H1 (cell line): ENCODE measurements around the gene MYL9. TPM values are rescaled to one million over a fixed set of nuclear protein-coding genes. Genes with fewer than 3 reads are reported as not detected.

Experiments
- CTCF ChIA-PET: fragments of 300-600 bp; sonication (Branson Sonifier 250); formaldehyde crosslinking; loops from one replicate; lab custom pipeline; 2021; ENCODE audit not compliant: partially characterized antibody; lab: Charles Lee
- POLR2A ChIA-PET: fragments of 300-600 bp; sonication (Branson Sonifier 250); formaldehyde crosslinking; loops from one replicate; lab custom pipeline; 2021; ENCODE audit warnings: inconsistent platforms; ENCODE audit not compliant: partially characterized antibody; lab: Charles Lee
- DNase-seq, 2 experiments: peaks; one replicate each; pipeline versions ENCODE4 v3.0.0 to v3.0.0-alpha.2; 2010 to 2022; ENCODE audit warnings: low spot score in 2 of 2, low read depth in 1 of 2, mixed read lengths in 1 of 2
- FAIRE-seq: peaks from 2 replicates; lab custom pipeline; 2011; peaks lifted over from hg19 to GRCh38; lab: Jason Lieb, UNC
- H2AFZ ChIP-seq: 2 replicates; pipeline ENCODE4 v1.8.1; 2012; ENCODE audit warnings: low read length, inconsistent platforms
- H2AK5ac ChIP-seq: 2 replicates; pipeline ENCODE4 v1.6.1; 2013; ENCODE audit warnings: low read depth, low read length
- H2BK120ac ChIP-seq: replicated peaks from 2 replicates; pipeline ENCODE3; 2013; ENCODE audit warnings: low read depth, low read length, inconsistent platforms
- H2BK12ac ChIP-seq: 2 replicates; pipeline ENCODE4 v1.6.1; 2013; ENCODE audit warnings: low read depth, low read length
- H2BK15ac ChIP-seq: 2 replicates; pipeline ENCODE4 v1.6.1; 2013; ENCODE audit warnings: low read length
- H2BK20ac ChIP-seq: 2 replicates; pipeline ENCODE4 v1.6.1; 2013; ENCODE audit warnings: low read length
- H2BK5ac ChIP-seq: 2 replicates; pipeline ENCODE4 v1.6.1; 2013; ENCODE audit warnings: low read depth, low read length
- H3K14ac ChIP-seq: 2 replicates; pipeline ENCODE4 v1.6.1; 2013; ENCODE audit warnings: inconsistent platforms; ENCODE audit not compliant: insufficient read length
- H3K18ac ChIP-seq: 2 replicates; pipeline ENCODE4 v1.6.1; 2013; ENCODE audit warnings: low read length; ENCODE audit errors: extremely low read depth
- H3K23ac ChIP-seq: 2 replicates; pipeline ENCODE4 v1.6.1; 2013; ENCODE audit warnings: inconsistent platforms; ENCODE audit not compliant: insufficient read length
- H3K23me2 ChIP-seq: 2 replicates; pipeline ENCODE4 v1.6.1; 2013; ENCODE audit warnings: low read depth, low read length
- H3K27ac ChIP-seq: 2 replicates; pipeline ENCODE4 v1.6.1; 2011; ENCODE audit warnings: low read depth, low read length, inconsistent platforms
- H3K27me3 ChIP-seq, 4 experiments: replicated peaks in 1 of 4; 1 replicate in 1 of 4; 2 replicates in 3 of 4; pipeline versions ENCODE4 v1.6.1 to v1.8.1; 2011 to 2013; ENCODE audit warnings: low read length in 3 of 4, mild to moderate bottlenecking in 3 of 4, inconsistent platforms in 2 of 4, mixed read lengths in 2 of 4, moderate library complexity in 1 of 4; ENCODE audit not compliant: control insufficient read depth in 3 of 4, insufficient read depth in 3 of 4; ENCODE audit errors: extremely low read depth in 1 of 4
- H3K36me3 ChIP-seq, 4 experiments: 2 replicates each; pipeline versions ENCODE4 v1.6.1 to v1.8.1; 2011 to 2013; ENCODE audit warnings: mild to moderate bottlenecking in 4 of 4, low read length in 3 of 4, moderate library complexity in 2 of 4, control low read depth in 1 of 4, inconsistent platforms in 1 of 4; ENCODE audit not compliant: insufficient read depth in 4 of 4, control insufficient read depth in 2 of 4
- H3K4ac ChIP-seq: replicated peaks from 2 replicates; pipeline ENCODE3; 2013; ENCODE audit warnings: low read length, low read depth, mixed read lengths, inconsistent platforms; ENCODE audit not compliant: insufficient read length
- H3K4me1 ChIP-seq, 4 experiments: replicated peaks in 1 of 4; 1 replicate in 1 of 4; 2 replicates in 3 of 4; pipeline versions ENCODE4 v1.6.1 to v1.8.1; 2011 to 2013; ENCODE audit warnings: low read length in 3 of 4, inconsistent platforms in 2 of 4, mixed read lengths in 1 of 4; ENCODE audit not compliant: insufficient read depth in 4 of 4, control insufficient read depth in 3 of 4
- H3K4me2 ChIP-seq, 2 experiments: 2 replicates each; pipeline versions ENCODE4 v1.6.1 to v1.8.1; 2011 to 2013; ENCODE audit warnings: low read depth in 2 of 2, low read length in 2 of 2, control low read depth in 1 of 2, inconsistent platforms in 1 of 2, mild to moderate bottlenecking in 1 of 2; ENCODE audit not compliant: insufficient read depth in 1 of 2
- H3K4me3 ChIP-seq, 4 experiments: fragments of 200-600, 300-600 bp in 1 of 4; sonication (generic), shearing (Covaris generic), sonication (Bioruptor Twin) in 1 of 4; 2 replicates each; pipeline versions ENCODE4 v1.5.1 to v1.8.1; 2011 to 2016; ENCODE audit warnings: low read length in 4 of 4, low read depth in 3 of 4, control low read depth in 2 of 4, inconsistent platforms in 2 of 4, mild to moderate bottlenecking in 2 of 4, mixed read lengths in 1 of 4, moderate library complexity in 1 of 4; ENCODE audit not compliant: insufficient read depth in 2 of 4; ENCODE audit errors: extremely low read depth in 1 of 4
- H3K56ac ChIP-seq: replicated peaks from 2 replicates; pipeline ENCODE3; 2013; ENCODE audit warnings: low read depth, mild to moderate bottlenecking, mixed read lengths, low read length, inconsistent platforms; ENCODE audit not compliant: insufficient read length
- H3K79me1 ChIP-seq: 2 replicates; pipeline ENCODE4 v1.6.1; 2013; ENCODE audit warnings: low read depth, low read length, control low read depth
- H3K79me2 ChIP-seq, 2 experiments: 2 replicates each; pipeline versions ENCODE4 v1.6.1 to v1.8.1; 2012 to 2013; ENCODE audit warnings: low read length in 2 of 2, mild to moderate bottlenecking in 2 of 2, inconsistent platforms in 1 of 2; ENCODE audit not compliant: insufficient read depth in 2 of 2, control insufficient read depth in 1 of 2
- H3K9ac ChIP-seq, 4 experiments: replicated peaks in 1 of 4; 1 replicate in 1 of 4; 2 replicates in 3 of 4; pipeline versions ENCODE4 v1.6.1 to v1.8.1; 2011 to 2013; ENCODE audit warnings: low read depth in 3 of 4, low read length in 3 of 4, control low read depth in 2 of 4, mild to moderate bottlenecking in 2 of 4, moderate library complexity in 2 of 4, inconsistent platforms in 1 of 4; ENCODE audit errors: extremely low read depth in 1 of 4
- H3K9me3 ChIP-seq, 2 experiments: 2 replicates each; pipeline versions ENCODE4 v1.6.1 to v1.8.1; 2012 to 2013; ENCODE audit warnings: mild to moderate bottlenecking in 2 of 2, moderate library complexity in 2 of 2, control low read depth in 1 of 2, inconsistent platforms in 1 of 2, low read depth in 1 of 2, low read length in 1 of 2, mixed read lengths in 1 of 2; ENCODE audit not compliant: insufficient read depth in 2 of 2
- H4K20me1 ChIP-seq, 2 experiments: replicated peaks in 1 of 2; 2 replicates each; pipeline versions ENCODE3 to v1.8.1; 2011 to 2013; ENCODE audit warnings: inconsistent platforms in 2 of 2, low read length in 2 of 2, mild to moderate bottlenecking in 1 of 2; ENCODE audit not compliant: insufficient read depth in 2 of 2, control insufficient read depth in 1 of 2
- H4K5ac ChIP-seq: 2 replicates; pipeline ENCODE4 v1.6.1; 2013; ENCODE audit warnings: low read length, low read depth, mixed read lengths, inconsistent platforms; ENCODE audit not compliant: insufficient read length
- H4K8ac ChIP-seq: 2 replicates; pipeline ENCODE4 v1.8.0; 2013; ENCODE audit warnings: mild to moderate bottlenecking, moderate library complexity, low read length, inconsistent platforms; ENCODE audit not compliant: insufficient read depth; ENCODE audit errors: extremely low read depth
- H4K91ac ChIP-seq: replicated peaks from 2 replicates; pipeline ENCODE3; 2013; ENCODE audit warnings: low read length, mixed read lengths, inconsistent platforms; ENCODE audit not compliant: insufficient read length
- BRCA1 ChIP-seq: IDR thresholded peaks from 2 replicates; pipeline ENCODE4 v1.6.1; 2012; ENCODE audit warnings: low read depth, low read length, improper control_type of control experiment
- CHD1 ChIP-seq: IDR thresholded peaks from 2 replicates; pipeline ENCODE4 v1.6.1; 2012; ENCODE audit warnings: low read depth, low read length, improper control_type of control experiment
- EP300 ChIP-seq, 2 experiments: IDR thresholded peaks; 1 replicate in 1 of 2; 2 replicates in 1 of 2; pipeline ENCODE4 v1.6.1; 2011 to 2012; ENCODE audit warnings: low read depth in 2 of 2, low read length in 2 of 2, mild to moderate bottlenecking in 2 of 2, borderline replicate concordance in 1 of 2, inconsistent platforms in 1 of 2, moderate library complexity in 1 of 2
- KDM1A ChIP-seq: fragments of 200-600, 300-600 bp; sonication (generic); IDR thresholded peaks from 2 replicates; pipeline ENCODE4 v1.7.1; 2016; ENCODE audit warnings: mild to moderate bottlenecking, low read length, borderline replicate concordance
- RFX5 ChIP-seq: IDR thresholded peaks from 2 replicates; pipeline ENCODE4 v1.6.1; 2011; ENCODE audit warnings: low read depth, low read length, improper control_type of control experiment, borderline replicate concordance
- SIN3A ChIP-seq, 2 experiments: IDR thresholded peaks in 1 of 2; conservative IDR thresholded peaks in 1 of 2; 2 replicates each; pipeline ENCODE4 v1.6.1; 2011 to 2012; ENCODE audit warnings: low read length in 2 of 2, improper control_type of control experiment in 1 of 2, low read depth in 1 of 2, mild to moderate bottlenecking in 1 of 2
- SP2 ChIP-seq: IDR thresholded peaks from 2 replicates; pipeline ENCODE4 v1.6.1; 2012; ENCODE audit warnings: mild to moderate bottlenecking, low read length, inconsistent platforms
- TAF7 ChIP-seq: optimal IDR thresholded peaks from 2 replicates; pipeline ENCODE3; 2011; ENCODE audit warnings: low read depth, mild to moderate bottlenecking, inconsistent platforms, low read length, moderate library complexity, borderline replicate concordance
- TEAD4 ChIP-seq: IDR thresholded peaks from 2 replicates; pipeline ENCODE4 v1.6.1; 2012; ENCODE audit warnings: low read depth, low read length, inconsistent platforms, mixed read lengths
- YY1 ChIP-seq: IDR thresholded peaks from 2 replicates; pipeline ENCODE4 v1.6.1; 2011; ENCODE audit warnings: low read depth, mild to moderate bottlenecking, low read length
- WGBS, 2 experiments: shearing (Covaris generic) in 1 of 2; methylation state at CpG; one replicate each; pipeline versions ENCODE4 v1.1.6 to v1.1.7; 2013 to 2015; ENCODE audit warnings: low lambda C conversion rate in 2 of 2, mixed read lengths in 2 of 2, inconsistent platforms in 1 of 2, low coverage in 1 of 2, missing lambda C conversion rate in 1 of 2; ENCODE audit not compliant: insufficient replicate concordance in 2 of 2, insufficient coverage in 1 of 2, insufficient read length in 1 of 2; ENCODE audit errors: extremely low coverage in 1 of 2, missing lambda C conversion rate in 1 of 2; 5-methylcytosine and 5-hydroxymethylcytosine counted together
- polyA plus RNA-seq, 7 experiments: library from polyadenylated mRNA; depleted of rRNA in 3 of 7; stranded (reverse) in 5 of 7; unstranded in 2 of 7; fragments of >200 nt in 5 of 7; fragments of 200-250 nt in 2 of 7; gene quantifications; 1 replicate in 5 of 7; 2 replicates in 1 of 7; 4 replicates in 1 of 7; pipeline versions ENCODE4 v1.2.1 to v1.2.3, GENCODE V29; 2011 to 2013; ENCODE audit warnings: missing spikeins in 2 of 7, mixed read lengths in 2 of 7
- total RNA-seq: library from RNA; stranded (reverse); fragmentation: NEBNext Ultra II Directional; extraction: Animal tissue kit (Norgen Biotek cat#: 25700); gene quantifications from 2 replicates; pipeline ENCODE4 v1.2.1, GENCODE V29; 2021
- TF ChIP-seq, protein P1 (sequence below): IDR thresholded peaks from 2 replicates; pipeline ENCODE4 v1.6.1; 2012; ENCODE audit warnings: low read length, inconsistent platforms

MYL9 gene
- total and polyA plus RNA-seq, 2 of the 8 experiments (the other 6 are each of a cell fraction or from before 2014, with no cell fraction given): 26.8 to 193 TPM

DNA sequence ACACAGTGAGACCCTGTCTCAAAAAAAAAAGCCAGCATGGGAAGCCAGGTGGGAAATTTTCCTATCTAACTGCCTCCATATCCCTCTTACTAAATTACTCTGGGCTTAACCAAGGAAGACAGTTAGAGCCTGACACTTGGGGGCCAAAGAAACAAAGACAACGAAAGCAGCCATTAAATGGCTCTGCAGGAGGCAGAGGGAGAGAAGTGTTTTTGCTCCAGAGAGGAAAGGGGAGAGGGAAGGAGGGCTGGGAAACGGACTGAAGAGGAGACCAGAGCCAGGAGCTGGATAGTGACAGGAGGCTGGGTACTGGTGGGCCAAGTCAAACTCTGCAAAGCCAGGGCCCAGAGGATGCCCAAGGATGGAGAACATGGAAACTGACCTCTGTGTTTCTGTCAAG, 21.4 kb downstream of the MYL9 start:
- Histone ChIP-seq H2BK15ac (peak overlapping the region; percentile 55), H3K9ac (no peak overlapping the region), H3K23ac (no peak overlapping the region), H3K4me1 (peaks cover 6 to 9% (median 8%) of the 10 kb centered on the region in 4 experiments), H3K4me2 (peak overlapping the region; percentile 18 to 63; a peak in 3 of 4 replicates), H3K79me1 (no peaks in the 10 kb centered on the region; the same call in 1 of the 2 replicates), H3K4ac (no peak overlapping the region), H2AK5ac (no peak overlapping the region), H3K23me2 (peaks cover 5% of the 10 kb centered on the region; the same call in 1 of the 2 replicates), H4K8ac (no peak overlapping the region), H2BK5ac (peak overlapping the region; percentile 72; the same call in 1 of the 2 replicates), H3K36me3 (no peaks in the 10 kb centered on the region; a peak in 1 of 8 replicates), H4K5ac (peak overlapping the region; percentile 1), H3K4me3 (no peak overlapping the region; a peak in 2 of 8 replicates), H3K14ac (no peak overlapping the region), H3K18ac (peak overlapping the region; percentile 48; the same call in 1 of the 2 replicates), H3K56ac (no peak overlapping the region), H3K27ac (no peak overlapping the region), H4K20me1 (no peaks in the 10 kb centered on the region), H2BK120ac (peak overlapping the region; percentile 80), H2BK20ac (no peak overlapping the region), H3K9me3 (peaks cover 0 to 4% of the 10 kb centered on the region in 2 experiments; a peak in 1 of 4 replicates), H3K27me3 (no peaks in the 10 kb centered on the region), H3K79me2 (peaks cover 6% of the 10 kb centered on the region in 2 experiments; a peak in 2 of 4 replicates), H2AFZ (no peak overlapping the region), H2BK12ac (peak overlapping the region; percentile 5; the same call in 1 of the 2 replicates), H4K91ac (peak overlapping the region; percentile 6)
- DNase-seq: no peak
- 21% methylated on average over 2 of the region's 2 CpGs; no CpG with 5 or more reads in 1 of the 2 experiments for WGBS, 2 experiments
- CTCF ChIA-PET: interaction anchor here (1.1 to 6.5 kb wide), 8 partner anchors 8 to 62 kb away, joined by 3 to 42 read pairs (median 6); no protein-coding TSS in a partner anchor
- POLR2A ChIA-PET: interaction anchor here (0.6 to 5.2 kb wide), 8 partner anchors 12 to 523 kb away, joined by 3 to 35 read pairs (median 3); partner anchors contain the start of genes RAB5IF and TGIF2
- no peak for FAIRE-seq
- no peak for TF ChIP-seq RFX5
- TF ChIP-seq TAF7: no peak
- no peak for TF ChIP-seq KDM1A
- TF ChIP-seq YY1: peak; percentile 76
- no peak for TF ChIP-seq CHD1
- TF ChIP-seq TEAD4: no peak
- no peak for TF ChIP-seq SP2
- no peak for TF ChIP-seq EP300 (IDR thresholded peaks at IDR 0.05; ENCODE audit: borderline replicate concordance in 1 of 2, low read depth in 2 of 2, low read length in 2 of 2)
- no peak for TF ChIP-seq BRCA1
- TF ChIP-seq, protein P1, sequence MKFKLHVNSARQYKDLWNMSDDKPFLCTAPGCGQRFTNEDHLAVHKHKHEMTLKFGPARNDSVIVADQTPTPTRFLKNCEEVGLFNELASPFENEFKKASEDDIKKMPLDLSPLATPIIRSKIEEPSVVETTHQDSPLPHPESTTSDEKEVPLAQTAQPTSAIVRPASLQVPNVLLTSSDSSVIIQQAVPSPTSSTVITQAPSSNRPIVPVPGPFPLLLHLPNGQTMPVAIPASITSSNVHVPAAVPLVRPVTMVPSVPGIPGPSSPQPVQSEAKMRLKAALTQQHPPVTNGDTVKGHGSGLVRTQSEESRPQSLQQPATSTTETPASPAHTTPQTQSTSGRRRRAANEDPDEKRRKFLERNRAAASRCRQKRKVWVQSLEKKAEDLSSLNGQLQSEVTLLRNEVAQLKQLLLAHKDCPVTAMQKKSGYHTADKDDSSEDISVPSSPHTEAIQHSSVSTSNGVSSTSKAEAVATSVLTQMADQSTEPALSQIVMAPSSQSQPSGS: no peak
- no peak for TF ChIP-seq SIN3A (conservative IDR thresholded peaks at IDR 0.05 in 1 of 2, IDR thresholded peaks at IDR 0.05 in 1 of 2; ENCODE audit: low read depth in 1 of 2, low read length in 2 of 2)
